Esophagus muscularis mucosa (tissue), 4 donors: Measurements from ENCODE around the gene KRT39.

Experiments
- CTCF ChIP-seq, 3 experiments: fragments of 200-600 bp in 2 of 3; fragments of 450-650 bp in 1 of 3; sonication (generic) in 2 of 3; IDR thresholded peaks; one replicate each; pipeline ENCODE4 v1.5.1; 2017 to 2019; ENCODE audit warnings: antibody characterized with exemption in 3 of 3, mild to moderate bottlenecking in 2 of 3, moderate library complexity in 1 of 3
- EP300 ChIP-seq: sonication (generic); formaldehyde crosslinking; IDR thresholded peaks from one replicate; pipeline ENCODE4 v1.6.1; 2017; ENCODE audit warnings: antibody characterized with exemption
- POLR2A ChIP-seq: fragments of 450-650 bp; IDR thresholded peaks from one replicate; pipeline ENCODE4 v1.6.1; 2017; ENCODE audit warnings: antibody characterized with exemption, moderate library complexity, mild to moderate bottlenecking, low read depth
- POLR2AphosphoS5 ChIP-seq, 2 donors: sonication (generic); formaldehyde crosslinking; IDR thresholded peaks; one replicate each; pipeline ENCODE4 v1.6.1; 2017; ENCODE audit warnings: antibody characterized with exemption in 2 of 2

- no peak for TF ChIP-seq CTCF (IDR thresholded peaks at IDR 0.05)
- no peak for TF ChIP-seq POLR2A
- no peak for TF ChIP-seq EP300
- no peak for TF ChIP-seq POLR2AphosphoS5 (IDR thresholded peaks at IDR 0.05)
Measured at GRCh38 chr17:40953881-40954280, 12.9 kb downstream of the KRT39 start.
